Fibroblast of pulmonary artery (primary cell): ENCODE measurements around the gene SIK1.

ENCODE experiments used
- DNase-seq: peaks from one replicate; pipeline ENCODE4 v3.0.0-alpha.2; 2010; ENCODE audit warnings: low read depth
- H3K4me3 ChIP-seq: replicated peaks from 2 replicates; pipeline ENCODE4 v1.5.1; 2011; ENCODE audit warnings: low read depth, mild to moderate bottlenecking, control low read depth, low read length, moderate library complexity
- TF ChIP-seq, protein P1 (sequence below): IDR thresholded peaks from 2 replicates; pipeline ENCODE4 v1.5.1; 2011; ENCODE audit warnings: mild to moderate bottlenecking, control low read depth, low read length, inconsistent platforms; ENCODE audit errors: missing control alignments

The SIK1 gene

DNA sequence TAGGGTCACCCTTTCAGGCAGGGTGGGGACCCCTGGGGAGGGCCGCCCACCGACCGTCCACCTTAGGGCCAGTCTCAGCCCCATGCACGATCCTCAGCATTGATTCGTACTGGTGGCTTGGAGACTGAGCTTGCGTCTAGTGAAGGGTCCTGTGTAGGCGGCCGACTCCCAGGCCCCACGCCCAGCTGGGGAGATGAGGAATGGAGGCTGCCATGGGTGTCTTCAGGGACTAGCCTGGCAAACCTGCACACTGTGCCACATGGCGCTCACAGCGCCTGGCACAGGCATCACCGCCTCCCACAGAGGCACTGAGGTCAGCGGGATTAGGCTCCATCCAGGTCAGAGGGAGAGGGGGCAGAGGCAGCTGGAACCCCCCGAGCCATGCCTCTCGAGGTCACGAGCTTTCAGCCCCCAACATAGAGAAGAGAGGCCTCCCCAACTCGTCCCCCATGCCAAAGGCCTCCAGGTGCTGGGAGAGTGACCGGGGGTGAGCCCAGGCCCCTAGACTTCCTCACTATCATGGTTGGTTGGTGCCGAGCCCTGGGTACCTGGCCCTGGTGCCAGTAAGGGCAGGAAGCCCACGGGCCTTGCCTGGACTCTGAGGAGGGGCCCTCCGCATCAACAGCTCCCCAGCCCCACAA lies 51.0 kb downstream of the SIK1 start:
- TF ChIP-seq, protein P1, sequence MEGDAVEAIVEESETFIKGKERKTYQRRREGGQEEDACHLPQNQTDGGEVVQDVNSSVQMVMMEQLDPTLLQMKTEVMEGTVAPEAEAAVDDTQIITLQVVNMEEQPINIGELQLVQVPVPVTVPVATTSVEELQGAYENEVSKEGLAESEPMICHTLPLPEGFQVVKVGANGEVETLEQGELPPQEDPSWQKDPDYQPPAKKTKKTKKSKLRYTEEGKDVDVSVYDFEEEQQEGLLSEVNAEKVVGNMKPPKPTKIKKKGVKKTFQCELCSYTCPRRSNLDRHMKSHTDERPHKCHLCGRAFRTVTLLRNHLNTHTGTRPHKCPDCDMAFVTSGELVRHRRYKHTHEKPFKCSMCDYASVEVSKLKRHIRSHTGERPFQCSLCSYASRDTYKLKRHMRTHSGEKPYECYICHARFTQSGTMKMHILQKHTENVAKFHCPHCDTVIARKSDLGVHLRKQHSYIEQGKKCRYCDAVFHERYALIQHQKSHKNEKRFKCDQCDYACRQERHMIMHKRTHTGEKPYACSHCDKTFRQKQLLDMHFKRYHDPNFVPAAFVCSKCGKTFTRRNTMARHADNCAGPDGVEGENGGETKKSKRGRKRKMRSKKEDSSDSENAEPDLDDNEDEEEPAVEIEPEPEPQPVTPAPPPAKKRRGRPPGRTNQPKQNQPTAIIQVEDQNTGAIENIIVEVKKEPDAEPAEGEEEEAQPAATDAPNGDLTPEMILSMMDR: no peak
- H3K4me3 ChIP-seq: no peak overlapping the region
- DNase-seq: no peak

GRCh38 chr21:43375006-43375836 lies 51.7 kb downstream of the SIK1 start:
- DNase-seq: no peak
- TF ChIP-seq, protein P1: no peak
- no peak overlapping the region for H3K4me3 ChIP-seq

GRCh38 chr21:43374228-43374885 lies 52.6 kb downstream of the SIK1 start:
- no peak overlapping the region for H3K4me3 ChIP-seq
- DNase-seq: no peak
- TF ChIP-seq, protein P1: no peak

DNA sequence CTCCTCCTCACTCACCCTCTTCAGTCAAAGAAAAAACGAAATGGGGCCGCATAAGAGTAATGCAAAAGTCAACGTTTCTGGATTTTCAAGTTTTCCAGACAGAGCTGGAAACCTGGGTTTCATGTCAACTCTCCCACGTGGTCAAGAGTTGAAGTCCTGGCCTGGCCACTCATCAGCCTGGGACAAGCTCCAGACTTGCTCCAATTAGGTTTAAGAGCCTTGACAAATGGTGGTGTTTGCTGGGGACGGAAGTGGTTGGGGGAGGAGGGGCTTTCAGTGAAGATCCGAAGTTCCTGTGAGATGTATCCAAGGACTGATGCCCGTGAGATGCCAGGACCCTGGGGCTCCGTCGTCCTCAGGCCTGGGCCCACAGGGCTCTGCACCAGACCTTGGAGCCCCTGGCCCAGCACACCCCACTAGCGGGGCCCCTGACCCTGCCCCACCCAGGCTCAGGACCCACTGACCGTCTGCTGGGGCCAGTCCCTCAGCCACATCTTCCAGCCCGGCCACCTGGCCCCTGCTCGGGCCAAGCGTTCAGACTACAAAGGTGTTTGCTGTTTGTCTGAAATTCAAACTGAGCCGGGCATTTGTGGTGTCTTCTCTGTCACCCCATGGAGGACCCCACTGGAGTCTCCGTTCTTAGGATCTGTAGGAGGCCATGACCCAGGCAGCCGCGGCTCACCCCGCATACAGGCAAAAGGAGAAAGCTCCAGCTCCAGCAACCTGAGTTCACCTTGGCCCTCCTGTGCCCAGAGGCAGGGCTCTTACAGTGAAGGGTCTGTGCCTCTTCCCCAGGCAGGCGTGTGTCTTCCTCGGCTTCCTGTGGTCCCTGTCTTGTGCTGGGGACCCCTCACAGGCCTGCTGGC lies 53.3 kb downstream of the SIK1 start:
- no peak for DNase-seq
- TF ChIP-seq, protein P1: no peak
- H3K4me3 ChIP-seq: no peak overlapping the region

DNA sequence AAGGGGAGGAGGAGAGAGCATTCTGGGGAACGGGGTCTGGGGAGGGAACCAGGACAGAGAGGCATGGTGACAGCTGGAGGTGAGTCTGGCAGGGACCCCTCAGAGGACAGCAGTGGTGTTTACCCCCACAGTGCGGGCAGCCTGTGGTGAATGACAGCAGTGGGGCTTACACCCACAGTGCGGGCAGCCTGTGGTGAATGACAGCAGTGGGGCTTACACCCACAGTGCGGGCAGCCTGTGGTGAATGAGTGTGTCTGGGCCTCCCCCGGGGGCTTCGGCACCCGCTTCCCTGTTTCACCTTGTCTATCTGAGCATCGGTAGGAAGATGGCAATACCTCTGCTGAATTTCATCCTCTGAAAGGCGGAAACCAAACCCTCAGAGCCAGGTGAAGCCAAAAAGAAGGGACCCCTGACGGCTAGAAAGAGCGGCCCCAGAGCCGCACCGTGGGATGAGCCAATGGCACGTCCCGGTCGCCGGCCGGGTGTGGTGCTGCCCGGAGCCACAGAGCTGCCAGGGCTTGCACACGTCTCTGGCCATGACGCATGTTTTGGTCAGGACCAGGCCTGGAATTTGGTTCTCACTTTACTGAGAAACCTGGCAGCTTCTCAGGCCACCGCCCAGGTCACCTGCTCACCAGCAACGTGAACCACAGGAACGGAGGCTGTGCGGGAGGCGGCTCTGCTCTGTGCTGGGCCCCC lies 54.1 kb downstream of the SIK1 start:
- DNase-seq: no peak
- TF ChIP-seq, protein P1: no peak
- H3K4me3 ChIP-seq: no peak overlapping the region

- no peak overlapping the region for H3K4me3 ChIP-seq
- DNase-seq: no peak
- TF ChIP-seq, protein P1: no peak
These were observed 55.1 kb downstream of the SIK1 start for GRCh38 chr21:43371786-43372185.
